Measurements from ENCODE around the gene NPW. TPM values are rescaled to one million over a fixed set of nuclear protein-coding genes. Genes with fewer than 3 reads are reported as not detected.
A peak's percentile ranks its signal among the peaks of the same experiment; 100 is the strongest.

Gene NPW
- total RNA-seq, 2 experiments from 2014 or later = 0.42 TPM; not detected in 1

DNA sequence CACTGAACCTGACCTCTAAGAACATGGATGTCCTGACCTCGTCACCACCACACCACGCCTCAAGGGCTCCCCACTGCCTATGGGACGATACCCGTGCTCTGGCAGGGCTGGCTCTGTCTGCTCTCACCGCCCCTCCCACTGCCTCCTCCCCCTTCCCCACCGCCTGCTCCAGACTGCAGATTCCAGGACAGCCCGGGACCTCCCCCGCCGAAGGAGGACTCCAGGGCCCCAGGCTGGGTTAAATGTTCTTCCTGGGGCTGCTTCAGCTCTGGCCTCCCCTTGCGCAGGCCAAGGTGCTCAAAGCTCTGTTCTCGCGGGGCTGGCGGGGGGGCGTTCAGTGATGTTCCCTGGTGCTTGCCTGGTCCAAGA is 3.1 kb downstream of the NPW start:
- Mint-ChIP-seq H3K9me3 (no peaks in the 10 kb centered on the region), H3K4me3 (peak overlapping the region; percentile 80), H3K27me3 (peaks cover 41% of the 10 kb centered on the region), H3K4me1 (peaks cover 16% of the 10 kb centered on the region), H3K36me3 (no peaks in the 10 kb centered on the region), H3K27ac (no peak overlapping the region)
- ATAC-seq (ENCODE audit: low read depth) = peak; percentile 20
- POLR2A ChIA-PET = interaction anchor here (0.6 to 2.0 kb wide), 5 partner anchors 11 to 132 kb away, joined by 3 to 19 read pairs (median 5); partner anchors contain the start of genes PKD1 and TRAF7
- DNase-seq = no peak

DNA sequence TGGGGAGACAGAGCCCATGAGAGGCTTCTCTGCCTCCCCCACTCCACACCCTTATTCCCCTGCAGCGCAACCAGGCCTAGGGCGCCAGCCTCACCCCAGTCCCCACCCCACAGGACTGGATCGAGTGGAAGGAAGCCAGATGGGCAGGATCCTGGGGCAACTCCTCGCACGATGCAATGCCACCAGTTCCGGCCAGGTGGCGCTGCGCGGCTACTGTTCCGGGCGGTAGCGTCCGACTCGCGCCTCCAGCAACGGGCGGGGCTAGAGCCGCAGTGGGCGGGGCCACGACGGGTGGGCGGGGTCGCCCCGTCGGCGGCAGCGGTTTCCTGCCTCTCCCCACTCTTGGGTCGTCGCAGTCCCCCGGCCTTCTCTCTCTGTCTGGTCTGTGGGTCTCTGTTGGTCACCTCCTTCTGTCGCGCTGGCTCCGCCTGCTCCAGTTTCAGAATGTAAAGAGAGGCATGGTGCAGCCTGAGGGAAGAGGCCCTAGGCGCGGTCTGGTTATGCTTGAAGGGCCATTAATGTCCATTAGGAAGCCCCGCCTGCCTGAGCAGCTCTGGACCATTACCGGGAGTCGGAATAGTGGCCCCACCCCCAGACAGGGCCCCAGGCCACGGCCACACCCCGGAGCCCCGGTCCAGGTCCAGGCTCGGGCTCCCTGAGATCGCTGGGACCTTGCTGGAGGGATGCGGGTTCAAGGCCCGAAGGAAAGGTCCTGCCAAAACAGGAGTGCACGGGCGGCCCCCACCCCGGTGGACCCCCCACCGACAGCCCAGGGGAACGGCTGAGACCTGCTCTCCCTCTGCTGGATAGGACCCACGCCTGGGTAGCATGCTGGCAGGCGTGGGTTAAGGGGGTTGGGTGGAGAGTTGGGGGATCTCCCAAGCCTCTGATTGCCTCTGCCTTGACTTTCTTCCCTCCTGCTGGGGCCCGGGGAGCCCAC is 3.8 kb downstream of the NPW start:
- ATAC-seq (ENCODE audit: low read depth) (peak; percentile 62), DNase-seq (peak; percentile 99)
- Mint-ChIP-seq H3K9me3 (no peaks in the 10 kb centered on the region), H3K4me3 (peak overlapping the region; percentile 80), H3K36me3 (no peaks in the 10 kb centered on the region), H3K27me3 (peaks cover 36% of the 10 kb centered on the region), H3K4me1 (peaks cover 16% of the 10 kb centered on the region), H3K27ac (peak overlapping the region; percentile 78)
- POLR2A ChIA-PET = interaction anchor here (0.6 to 3.0 kb wide), 6 partner anchors 24 to 132 kb away, joined by 3 to 19 read pairs (median 6); partner anchors contain the start of genes NTHL1, PKD1, TRAF7 and TSC2

DNA sequence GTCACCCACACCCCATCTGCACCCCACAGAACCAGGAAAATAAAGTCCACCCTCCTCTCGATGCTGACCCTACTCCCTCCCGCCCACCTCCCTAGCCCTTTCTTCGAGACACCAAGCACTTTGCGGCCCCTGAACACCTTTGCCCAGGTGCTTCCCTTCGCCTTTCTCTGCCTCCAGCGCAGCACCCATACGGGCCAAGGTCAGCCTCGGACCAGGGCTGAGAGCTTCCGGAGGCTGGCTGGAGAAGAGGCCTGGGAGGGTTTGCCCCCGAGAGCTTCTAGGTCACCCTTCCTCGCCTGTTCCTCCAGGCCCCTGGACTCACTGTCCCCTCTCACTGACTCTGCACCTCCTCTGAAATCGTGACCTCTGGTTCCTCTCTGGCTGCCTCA is 4.4 kb downstream of the NPW start:
- DNase-seq = no peak
- H3K27me3 Mint-ChIP-seq = peaks cover 36% of the 10 kb centered on the region
- H3K27ac Mint-ChIP-seq = peak overlapping the region; percentile 47
- H3K4me1 Mint-ChIP-seq = peaks cover 16% of the 10 kb centered on the region
- ATAC-seq (ENCODE audit: low read depth) = no peak
- POLR2A ChIA-PET = interaction anchor here (0.6 to 3.0 kb wide), 4 partner anchors 9 to 131 kb away, joined by 3 to 13 read pairs (median 5); partner anchors contain the start of genes NTHL1, TRAF7 and TSC2
- no peak overlapping the region for H3K4me3 Mint-ChIP-seq
- no peaks in the 10 kb centered on the region for H3K36me3 Mint-ChIP-seq
- no peaks in the 10 kb centered on the region for H3K9me3 Mint-ChIP-seq

DNA sequence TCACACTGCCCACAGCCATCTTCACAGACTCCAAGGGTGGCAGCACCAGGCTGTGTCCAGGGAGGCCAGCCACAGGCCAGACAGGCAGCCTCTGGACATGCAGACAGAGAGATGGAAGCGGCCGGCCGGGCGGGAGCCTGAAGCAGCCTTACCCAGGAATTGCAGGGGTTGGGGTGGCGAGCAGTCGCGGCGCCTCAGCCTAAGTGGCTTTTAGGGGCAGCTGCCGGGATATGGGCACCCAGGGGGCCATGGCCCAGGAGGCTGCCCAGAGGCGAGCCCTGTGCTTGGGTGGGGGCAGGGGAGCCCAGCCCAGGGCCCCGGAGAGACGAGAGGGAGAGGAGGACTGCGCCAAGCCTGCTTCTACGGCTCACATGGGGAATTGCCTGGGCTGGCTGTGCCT is 5.7 kb downstream of the NPW start:
- POLR2A ChIA-PET = interaction anchor here (3.0 kb wide), 1 partner anchor 130 kb away, joined by 13 read pairs; the partner anchor contains the start of gene TRAF7
- no peaks in the 10 kb centered on the region for H3K9me3 Mint-ChIP-seq

DNA sequence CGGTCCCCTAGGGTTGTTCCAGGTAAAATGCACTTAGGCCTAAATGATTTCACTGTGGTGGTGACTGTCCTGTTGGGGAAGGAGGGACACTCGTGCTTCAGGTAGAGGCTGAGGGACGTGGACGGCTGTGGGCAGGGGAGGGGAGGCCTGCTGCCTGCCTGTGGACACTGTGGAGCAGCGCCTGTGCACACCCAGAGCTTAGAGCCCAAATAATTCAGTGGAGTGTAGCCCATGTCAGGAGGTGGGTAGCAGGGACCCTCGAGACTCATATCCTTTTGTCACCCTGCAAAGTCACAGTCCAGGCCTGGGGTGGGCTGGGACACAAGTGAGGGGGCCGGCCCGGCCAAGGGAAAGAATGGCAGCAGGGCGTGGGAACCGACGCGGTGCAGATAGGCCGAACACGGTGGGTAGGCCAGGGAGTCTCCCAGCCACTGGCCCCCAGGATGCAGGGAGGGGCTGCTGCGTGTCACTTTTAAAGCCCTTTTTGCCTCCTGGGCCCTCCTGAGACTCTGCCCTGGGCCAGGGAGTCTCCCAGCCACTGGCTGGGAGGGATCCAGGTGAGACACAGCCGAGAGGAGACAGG is 6.4 kb downstream of the NPW start:
- no peaks in the 10 kb centered on the region for H3K36me3 Mint-ChIP-seq
- no peak overlapping the region for H3K27ac Mint-ChIP-seq
- H3K27me3 Mint-ChIP-seq = peaks cover 27% of the 10 kb centered on the region
- peaks cover 15% of the 10 kb centered on the region for H3K4me1 Mint-ChIP-seq
- POLR2A ChIA-PET = interaction anchor here (1.3 to 3.0 kb wide), 2 partner anchors 17 to 129 kb away, joined by 3 to 13 read pairs; partner anchors contain the start of genes TRAF7 and ZNF598
- ATAC-seq (ENCODE audit: low read depth) (no peak), DNase-seq (no peak)
- H3K9me3 Mint-ChIP-seq = no peaks in the 10 kb centered on the region
- peak overlapping the region; percentile 45 for H3K4me3 Mint-ChIP-seq

More for the DNA sequence above, 5.7 kb downstream of the NPW start:
- DNase-seq (no peak), ATAC-seq (ENCODE audit: low read depth) (no peak)
- Mint-ChIP-seq H3K4me1 (peaks cover 16% of the 10 kb centered on the region), H3K4me3 (peak overlapping the region; percentile 45), H3K27me3 (peaks cover 34% of the 10 kb centered on the region), H3K36me3 (no peaks in the 10 kb centered on the region), H3K27ac (no peak overlapping the region)

DNA sequence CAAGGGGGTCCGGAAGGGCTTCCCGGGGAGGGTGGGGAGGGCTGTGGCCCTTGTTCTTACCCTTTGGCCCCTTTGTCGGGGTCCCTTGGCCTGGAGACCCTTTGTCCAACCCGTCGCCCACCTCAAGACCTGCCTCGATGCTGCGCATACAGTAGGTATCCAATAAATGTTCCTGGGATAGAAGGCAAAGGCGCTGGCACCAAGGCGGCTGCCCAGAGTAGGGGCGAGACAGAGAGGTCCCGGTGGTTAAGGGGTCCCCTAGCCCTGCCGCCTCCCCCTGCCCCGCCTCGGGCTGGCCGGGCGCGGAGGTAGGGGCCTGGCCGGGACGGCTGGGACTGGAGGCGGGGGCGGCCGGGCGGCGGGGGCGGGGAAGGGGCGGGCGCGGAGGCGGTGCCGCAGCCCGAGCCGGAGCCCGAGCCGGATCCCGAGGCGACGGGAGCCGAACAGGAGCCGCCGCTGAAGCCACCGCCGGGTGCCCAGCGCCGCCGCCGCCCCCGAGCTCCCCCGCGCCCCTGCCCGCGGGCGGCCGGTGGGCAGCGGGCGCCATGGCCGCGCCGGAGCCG is 7.0 kb downstream of the NPW start, which contains the start of gene NHERF2:
Gene NHERF2, plus strand, starts transcription at position 442 of the 563 bp plus-strand sequence. Its CDS starts 104 bp downstream, at position 546.
- peaks cover 15% of the 10 kb centered on the region for H3K4me1 Mint-ChIP-seq
- ATAC-seq (ENCODE audit: low read depth) (peak; percentile 15), DNase-seq (peak; percentile 66)
- no peaks in the 10 kb centered on the region for H3K9me3 Mint-ChIP-seq
- peak within 1 kb of the TSS; percentile 47 for H3K4me3 Mint-ChIP-seq
- no peak within 1 kb of the TSS for H3K27ac Mint-ChIP-seq
- peaks cover 21% of the 10 kb centered on the region for H3K27me3 Mint-ChIP-seq
- POLR2A ChIA-PET = interaction anchor here (1.0 to 3.0 kb wide), 4 partner anchors 17 to 128 kb away, joined by 3 to 13 read pairs (median 4); partner anchors contain the start of genes NTHL1, TRAF7, TSC2 and ZNF598
- H3K36me3 Mint-ChIP-seq = no peaks in the 10 kb centered on the region

DNA sequence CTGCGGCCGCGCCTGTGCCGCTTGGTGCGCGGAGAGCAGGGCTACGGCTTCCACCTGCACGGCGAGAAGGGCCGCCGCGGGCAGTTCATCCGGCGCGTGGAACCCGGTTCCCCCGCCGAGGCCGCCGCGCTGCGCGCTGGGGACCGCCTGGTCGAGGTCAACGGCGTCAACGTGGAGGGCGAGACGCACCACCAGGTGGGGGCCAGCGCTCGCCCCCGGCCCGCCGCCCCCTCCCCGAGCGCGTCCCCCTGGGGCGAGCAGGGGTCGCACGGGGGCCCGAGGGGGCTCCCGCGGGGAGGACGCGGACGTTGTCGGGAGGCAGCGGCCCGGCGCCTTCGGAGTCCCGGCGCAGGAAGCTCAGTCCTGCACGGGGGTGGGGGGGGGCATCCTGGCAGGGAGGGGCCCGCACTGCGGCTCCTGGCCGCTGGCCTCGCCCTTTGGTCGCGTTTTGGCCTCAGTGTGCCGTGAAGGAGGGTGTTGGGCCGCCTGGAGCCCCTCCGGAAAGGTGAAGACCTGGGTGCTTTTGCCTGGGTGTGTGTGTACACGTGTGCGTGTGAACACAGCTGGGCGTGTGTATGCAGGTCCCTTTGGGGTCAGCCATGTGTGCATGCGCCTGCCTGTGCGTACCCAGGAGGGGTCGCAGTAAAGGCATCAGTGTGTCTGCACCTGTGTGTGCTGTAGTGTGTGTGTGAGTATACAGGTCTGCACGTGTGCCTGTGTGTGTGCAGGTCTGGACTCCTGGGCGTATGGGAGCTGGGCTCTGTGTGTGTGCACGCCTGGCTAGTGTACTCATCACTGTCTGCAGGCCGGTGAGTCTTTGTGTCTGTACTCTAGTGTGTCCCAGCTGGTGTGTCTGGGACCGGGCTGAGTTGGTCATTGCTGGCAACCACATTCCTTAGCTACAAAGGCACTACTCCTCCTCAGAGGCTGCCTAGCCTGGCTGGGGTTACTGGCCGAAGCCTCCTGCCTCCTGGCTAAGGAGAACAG is 7.7 kb downstream of the NPW start:
- no peaks in the 10 kb centered on the region for H3K36me3 Mint-ChIP-seq
- H3K4me3 Mint-ChIP-seq = peak overlapping the region; percentile 47
- POLR2A ChIA-PET = interaction anchor here (0.8 to 1.3 kb wide), 4 partner anchors 18 to 128 kb away, joined by 3 to 4 read pairs (median 4); partner anchors contain the start of genes NTHL1, TRAF7, TSC2 and ZNF598
- peak; percentile 21 for ATAC-seq (ENCODE audit: low read depth)
- DNase-seq = peak; percentile 60
- peaks cover 15% of the 10 kb centered on the region for H3K4me1 Mint-ChIP-seq
- no peak overlapping the region for H3K27ac Mint-ChIP-seq
- H3K9me3 Mint-ChIP-seq = no peaks in the 10 kb centered on the region
- H3K27me3 Mint-ChIP-seq = peaks cover 14% of the 10 kb centered on the region

DNA sequence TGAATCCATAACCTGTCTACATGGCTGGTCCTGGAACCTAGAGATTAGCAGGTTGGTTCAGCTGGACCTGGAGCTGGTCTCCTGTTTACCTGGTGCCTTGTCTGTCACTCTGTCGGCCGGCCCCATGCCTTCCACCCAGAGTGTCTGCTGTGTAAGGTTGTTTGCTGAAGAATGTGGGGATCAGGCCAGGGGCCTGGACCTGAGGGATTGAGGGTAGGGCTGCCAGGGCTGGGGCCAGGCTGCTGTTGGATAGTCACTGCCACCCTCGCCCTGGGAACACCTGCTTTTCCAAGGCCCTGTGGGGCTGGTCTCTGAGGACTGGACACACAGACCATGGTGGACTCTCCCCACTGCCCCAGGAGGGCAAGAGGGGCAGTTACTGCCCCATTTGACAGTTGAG is 8.6 kb downstream of the NPW start:
- peaks cover 8% of the 10 kb centered on the region for H3K4me1 Mint-ChIP-seq
- POLR2A ChIA-PET = interaction anchor here (0.8 kb wide), 1 partner anchor 127 kb away, joined by 3 read pairs; the partner anchor contains the start of gene TRAF7
- no peaks in the 10 kb centered on the region for H3K36me3 Mint-ChIP-seq
- H3K9me3 Mint-ChIP-seq = no peaks in the 10 kb centered on the region
- H3K27me3 Mint-ChIP-seq = peaks cover 11% of the 10 kb centered on the region
- no peak for DNase-seq
- no peak overlapping the region for H3K27ac Mint-ChIP-seq
- no peak overlapping the region for H3K4me3 Mint-ChIP-seq
- no peak for ATAC-seq (ENCODE audit: low read depth)

DNA sequence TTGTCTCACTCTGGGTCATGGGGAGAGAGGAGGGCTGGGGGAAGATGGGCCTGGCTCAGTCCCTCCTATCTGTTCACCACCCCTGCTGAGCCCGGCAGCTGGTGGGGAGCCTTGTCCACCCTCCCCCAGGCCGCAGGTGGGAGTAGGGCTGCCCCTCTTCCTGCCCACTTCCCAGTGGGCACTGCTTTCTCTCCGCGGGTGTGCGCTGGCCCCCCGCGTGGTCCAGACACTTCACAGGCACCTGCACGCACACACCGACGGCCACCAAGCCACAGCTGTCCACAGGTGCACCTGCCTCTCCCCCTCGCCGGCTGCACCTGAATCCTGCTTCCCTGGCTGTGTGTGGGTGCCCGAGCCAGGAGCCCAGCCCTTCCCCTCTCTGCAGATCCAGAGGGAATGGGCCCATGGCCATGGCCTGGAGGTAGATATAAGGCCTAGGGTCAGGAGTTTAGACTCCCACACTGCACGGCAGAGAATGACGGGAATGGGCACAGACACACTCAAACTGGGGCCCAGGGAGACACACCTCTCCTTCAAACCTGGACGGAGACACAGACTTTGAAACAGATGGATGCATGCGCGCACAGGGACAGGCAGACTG is 9.1 kb downstream of the NPW start:
- ATAC-seq (ENCODE audit: low read depth) = no peak
- Mint-ChIP-seq H3K4me1 (peaks cover 7% of the 10 kb centered on the region), H3K27me3 (peaks cover 11% of the 10 kb centered on the region), H3K4me3 (no peak overlapping the region), H3K36me3 (no peaks in the 10 kb centered on the region), H3K9me3 (no peaks in the 10 kb centered on the region), H3K27ac (no peak overlapping the region)
- POLR2A ChIA-PET = interaction anchor here (0.8 kb wide), 1 partner anchor 127 kb away, joined by 3 read pairs; the partner anchor contains the start of gene TRAF7
- no peak for DNase-seq

DNA sequence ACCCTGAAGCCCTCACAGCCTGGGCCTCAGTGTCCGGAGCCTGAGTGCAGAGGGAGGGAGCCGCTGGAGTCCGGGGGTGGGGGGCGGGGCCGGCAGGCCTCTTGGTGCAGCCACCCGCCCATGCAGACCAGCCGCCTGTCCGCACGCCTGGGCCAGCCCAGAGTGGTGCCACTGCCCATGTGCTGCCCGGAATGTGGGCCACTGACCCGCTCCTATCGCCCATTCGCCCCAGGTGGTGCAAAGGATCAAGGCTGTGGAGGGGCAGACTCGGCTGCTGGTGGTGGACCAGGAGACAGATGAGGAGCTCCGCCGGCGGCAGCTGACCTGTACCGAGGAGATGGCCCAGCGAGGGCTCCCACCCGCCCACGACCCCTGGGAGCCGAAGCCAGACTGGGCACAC is 9.8 kb downstream of the NPW start:
- Mint-ChIP-seq H3K9me3 (no peaks in the 10 kb centered on the region), H3K36me3 (no peaks in the 10 kb centered on the region), H3K4me3 (no peak overlapping the region), H3K4me1 (peaks cover 3% of the 10 kb centered on the region), H3K27me3 (peaks cover 11% of the 10 kb centered on the region), H3K27ac (no peak overlapping the region)
- DNase-seq = no peak
- ATAC-seq (ENCODE audit: low read depth) = no peak
- POLR2A ChIA-PET = no interaction called here

DNA sequence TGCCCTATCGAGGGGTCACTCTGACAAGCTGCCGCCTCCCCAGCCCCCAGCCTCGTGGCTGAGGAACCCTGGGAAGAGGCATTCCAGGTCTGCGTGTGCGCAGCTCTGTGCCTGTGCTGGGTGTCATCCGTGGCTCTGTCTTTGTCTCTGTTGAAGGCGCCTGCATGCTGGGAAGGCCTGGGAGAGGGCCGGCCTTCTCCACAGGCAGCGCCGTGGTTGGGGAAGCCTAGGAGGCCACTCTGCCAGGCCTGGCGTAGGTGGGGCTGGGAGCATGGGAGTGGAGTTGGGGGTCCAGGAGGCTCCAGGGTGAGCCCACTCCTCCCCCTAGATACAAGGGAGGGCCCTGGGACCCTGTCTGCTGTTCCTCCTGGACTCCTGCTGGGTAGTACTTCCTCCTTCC is 10.5 kb downstream of the NPW start:
- Mint-ChIP-seq H3K9me3 (no peaks in the 10 kb centered on the region), H3K36me3 (no peaks in the 10 kb centered on the region), H3K4me3 (no peak overlapping the region), H3K4me1 (peaks cover 3% of the 10 kb centered on the region), H3K27me3 (peaks cover 8% of the 10 kb centered on the region), H3K27ac (no peak overlapping the region)
- POLR2A ChIA-PET = no interaction called here
- ATAC-seq (ENCODE audit: low read depth) (no peak), DNase-seq (no peak)
